Neural cell (in vitro differentiated cells): Measurements from ENCODE around the gene CPZ.

Source experiments
- CTCF ChIP-seq: fragments of 450-650 bp; IDR thresholded peaks from 2 replicates; pipeline ENCODE4 v1.5.1; 2014; ENCODE audit warnings: antibody characterized with exemption, mild to moderate bottlenecking, moderate library complexity; ENCODE audit not compliant: poor library complexity, severe bottlenecking
- POLR2AphosphoS5 ChIP-seq: IDR thresholded peaks from 2 replicates; pipeline ENCODE4 v1.6.1; 2012
- TF ChIP-seq, protein P1 (sequence below): IDR thresholded peaks from 2 replicates; pipeline ENCODE4 v1.6.1; 2012; ENCODE audit warnings: borderline replicate concordance

DNA sequence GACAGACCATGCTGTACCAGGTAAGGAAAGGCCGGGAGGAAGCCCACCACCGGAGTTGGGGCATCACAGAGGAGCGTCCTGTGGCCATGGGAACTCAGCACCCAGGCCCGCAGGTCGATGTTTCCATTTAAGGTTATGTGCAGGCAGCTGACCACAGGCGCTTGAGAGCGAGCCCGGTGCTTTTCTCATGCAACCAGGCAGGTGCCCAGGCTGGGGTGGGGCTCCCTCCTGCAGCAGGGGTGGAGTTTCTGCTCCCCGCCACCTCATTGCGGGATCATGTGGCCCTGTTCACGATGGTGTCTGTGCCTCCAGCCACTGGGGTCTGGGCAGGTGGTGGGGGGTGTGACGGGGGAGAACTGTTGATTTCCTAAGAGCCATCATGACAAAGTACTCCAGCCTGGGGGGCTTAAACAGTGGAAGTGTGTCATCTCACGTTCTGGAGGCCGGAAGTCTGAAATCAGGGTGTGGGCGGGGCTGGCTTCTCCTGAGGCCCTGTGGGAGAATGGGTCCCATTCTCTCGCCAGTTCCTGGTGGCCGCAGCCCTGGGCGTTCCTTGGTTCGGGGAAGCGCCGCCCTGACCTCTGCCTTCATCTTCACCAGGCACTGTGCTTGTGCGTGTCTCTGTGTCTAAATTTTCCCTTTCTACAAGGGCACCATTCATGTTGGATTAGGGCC, 60.9 kb downstream of the CPZ start:
- TF ChIP-seq POLR2AphosphoS5 = no peak
- TF ChIP-seq, protein P1, sequence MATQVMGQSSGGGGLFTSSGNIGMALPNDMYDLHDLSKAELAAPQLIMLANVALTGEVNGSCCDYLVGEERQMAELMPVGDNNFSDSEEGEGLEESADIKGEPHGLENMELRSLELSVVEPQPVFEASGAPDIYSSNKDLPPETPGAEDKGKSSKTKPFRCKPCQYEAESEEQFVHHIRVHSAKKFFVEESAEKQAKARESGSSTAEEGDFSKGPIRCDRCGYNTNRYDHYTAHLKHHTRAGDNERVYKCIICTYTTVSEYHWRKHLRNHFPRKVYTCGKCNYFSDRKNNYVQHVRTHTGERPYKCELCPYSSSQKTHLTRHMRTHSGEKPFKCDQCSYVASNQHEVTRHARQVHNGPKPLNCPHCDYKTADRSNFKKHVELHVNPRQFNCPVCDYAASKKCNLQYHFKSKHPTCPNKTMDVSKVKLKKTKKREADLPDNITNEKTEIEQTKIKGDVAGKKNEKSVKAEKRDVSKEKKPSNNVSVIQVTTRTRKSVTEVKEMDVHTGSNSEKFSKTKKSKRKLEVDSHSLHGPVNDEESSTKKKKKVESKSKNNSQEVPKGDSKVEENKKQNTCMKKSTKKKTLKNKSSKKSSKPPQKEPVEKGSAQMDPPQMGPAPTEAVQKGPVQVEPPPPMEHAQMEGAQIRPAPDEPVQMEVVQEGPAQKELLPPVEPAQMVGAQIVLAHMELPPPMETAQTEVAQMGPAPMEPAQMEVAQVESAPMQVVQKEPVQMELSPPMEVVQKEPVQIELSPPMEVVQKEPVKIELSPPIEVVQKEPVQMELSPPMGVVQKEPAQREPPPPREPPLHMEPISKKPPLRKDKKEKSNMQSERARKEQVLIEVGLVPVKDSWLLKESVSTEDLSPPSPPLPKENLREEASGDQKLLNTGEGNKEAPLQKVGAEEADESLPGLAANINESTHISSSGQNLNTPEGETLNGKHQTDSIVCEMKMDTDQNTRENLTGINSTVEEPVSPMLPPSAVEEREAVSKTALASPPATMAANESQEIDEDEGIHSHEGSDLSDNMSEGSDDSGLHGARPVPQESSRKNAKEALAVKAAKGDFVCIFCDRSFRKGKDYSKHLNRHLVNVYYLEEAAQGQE = no peak
- TF ChIP-seq CTCF = no peak
